Fibroblast of pulmonary artery (primary cell): ENCODE results near the gene TRA2B.

Experiments
- DNase-seq: peaks from one replicate; pipeline ENCODE4 v3.0.0-alpha.2; 2010; ENCODE audit warnings: low read depth
- H3K4me3 ChIP-seq: replicated peaks from 2 replicates; pipeline ENCODE4 v1.5.1; 2011; ENCODE audit warnings: low read depth, mild to moderate bottlenecking, control low read depth, low read length, moderate library complexity
- TF ChIP-seq, protein P1 (sequence below): IDR thresholded peaks from 2 replicates; pipeline ENCODE4 v1.5.1; 2011; ENCODE audit warnings: mild to moderate bottlenecking, control low read depth, low read length, inconsistent platforms; ENCODE audit errors: missing control alignments

Gene TRA2B

GRCh38 chr3:185896636-185897035 lies 41.2 kb downstream of the TRA2B start:
- peak; percentile 33 for DNase-seq
- TF ChIP-seq, protein P1, sequence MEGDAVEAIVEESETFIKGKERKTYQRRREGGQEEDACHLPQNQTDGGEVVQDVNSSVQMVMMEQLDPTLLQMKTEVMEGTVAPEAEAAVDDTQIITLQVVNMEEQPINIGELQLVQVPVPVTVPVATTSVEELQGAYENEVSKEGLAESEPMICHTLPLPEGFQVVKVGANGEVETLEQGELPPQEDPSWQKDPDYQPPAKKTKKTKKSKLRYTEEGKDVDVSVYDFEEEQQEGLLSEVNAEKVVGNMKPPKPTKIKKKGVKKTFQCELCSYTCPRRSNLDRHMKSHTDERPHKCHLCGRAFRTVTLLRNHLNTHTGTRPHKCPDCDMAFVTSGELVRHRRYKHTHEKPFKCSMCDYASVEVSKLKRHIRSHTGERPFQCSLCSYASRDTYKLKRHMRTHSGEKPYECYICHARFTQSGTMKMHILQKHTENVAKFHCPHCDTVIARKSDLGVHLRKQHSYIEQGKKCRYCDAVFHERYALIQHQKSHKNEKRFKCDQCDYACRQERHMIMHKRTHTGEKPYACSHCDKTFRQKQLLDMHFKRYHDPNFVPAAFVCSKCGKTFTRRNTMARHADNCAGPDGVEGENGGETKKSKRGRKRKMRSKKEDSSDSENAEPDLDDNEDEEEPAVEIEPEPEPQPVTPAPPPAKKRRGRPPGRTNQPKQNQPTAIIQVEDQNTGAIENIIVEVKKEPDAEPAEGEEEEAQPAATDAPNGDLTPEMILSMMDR: no peak
- H3K4me3 ChIP-seq: no peak overlapping the region

DNA sequence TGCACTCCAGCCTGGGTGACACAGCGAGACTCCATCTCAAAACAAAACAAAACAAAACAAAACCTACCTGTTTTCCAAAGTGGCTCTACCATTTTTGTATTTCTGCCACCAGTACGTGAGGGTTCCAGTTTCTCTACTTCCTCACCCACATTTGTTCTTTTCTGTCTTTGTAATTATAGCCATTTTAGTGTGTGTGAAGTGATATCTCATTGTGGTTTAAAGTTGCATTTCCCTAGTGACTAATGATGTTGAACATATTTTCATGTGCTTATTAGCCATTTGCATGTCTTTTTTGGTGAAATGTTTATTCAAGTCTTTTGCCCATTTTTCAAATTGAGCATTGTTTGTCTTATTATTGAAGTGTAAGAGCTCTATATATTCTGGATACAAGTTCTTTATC lies 50.7 kb downstream of the TRA2B start:
- no peak overlapping the region for H3K4me3 ChIP-seq
- TF ChIP-seq, protein P1: no peak
- DNase-seq: no peak

- no peak for DNase-seq
- no peak overlapping the region for H3K4me3 ChIP-seq
- TF ChIP-seq, protein P1: no peak
Observed at GRCh38 chr3:185884641-185885040, 53.2 kb downstream of the TRA2B start.

GRCh38 chr3:185881926-185882325 lies 55.9 kb downstream of the TRA2B start:
- DNase-seq: no peak
- TF ChIP-seq, protein P1: no peak
- no peak overlapping the region for H3K4me3 ChIP-seq

- TF ChIP-seq, protein P1: no peak
- no peak for DNase-seq
- no peak overlapping the region for H3K4me3 ChIP-seq
Observed at GRCh38 chr3:185880600-185880999, 57.2 kb downstream of the TRA2B start.

GRCh38 chr3:185878920-185879319 lies 58.9 kb downstream of the TRA2B start:
- TF ChIP-seq, protein P1: no peak
- H3K4me3 ChIP-seq: no peak overlapping the region

GRCh38 chr3:185874119-185874518 lies 63.7 kb downstream of the TRA2B start:
- TF ChIP-seq, protein P1: no peak
- DNase-seq: no peak
- no peak overlapping the region for H3K4me3 ChIP-seq

More at GRCh38 chr3:185878920-185879319, 58.9 kb downstream of the TRA2B start:
- DNase-seq: no peak
